ENCODE measurements around the gene KLHL2.
A peak's percentile ranks its signal among the peaks of the same experiment; 100 is the strongest.
"Not testable (repeated sequence)": the region's sequence is repeated elsewhere in the genome, so short reads cannot be mapped to it uniquely, and the experiment has no call there.

KLHL2 gene

DNA sequence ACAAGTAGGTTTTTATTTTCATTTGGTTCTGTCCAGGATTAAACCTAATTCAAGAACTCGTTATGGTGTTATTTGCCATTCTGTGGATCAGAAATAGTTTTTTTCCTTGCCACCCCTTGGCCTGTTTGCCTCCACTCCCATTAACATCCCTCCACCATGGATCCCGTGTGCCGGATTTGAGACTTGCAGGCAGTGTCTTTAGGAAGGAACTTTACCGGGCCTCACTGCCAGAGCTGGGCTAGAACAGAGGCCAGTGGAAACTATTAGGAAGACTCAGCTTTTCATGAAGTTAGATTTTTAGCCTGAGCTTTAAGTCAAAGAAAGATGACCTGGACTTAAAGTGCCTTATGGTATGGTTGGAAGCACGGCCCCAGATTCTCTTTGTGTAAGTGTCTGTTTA is 2.4 kb downstream of the KLHL2 start:
- Histone ChIP-seq H3K27ac (no peak overlapping the region), H3K9ac (no peak overlapping the region), H4K20me1 (ENCODE audit: insufficient read depth) (no peaks in the 10 kb centered on the region; the same call in 1 of the 2 replicates), H3K27me3 (ENCODE audit: insufficient read depth, low read depth) (no peaks in the 10 kb centered on the region), H3K4me2 (no peak overlapping the region), H2AFZ (ENCODE audit: low read depth) (no peak overlapping the region), H3K79me2 (ENCODE audit: insufficient read depth, low read depth) (peaks cover 28% of the 10 kb centered on the region; the same call in 1 of the 2 replicates), H3K36me3 (ENCODE audit: insufficient read depth) (no peaks in the 10 kb centered on the region), H3K4me1 (ENCODE audit: low read depth, poor library complexity, severe bottlenecking) (peaks cover 21% of the 10 kb centered on the region), H3K4me3 (IDR thresholded peaks at IDR 0.05; ENCODE audit: insufficient read depth, low read depth, low read length) (no peak overlapping the region)
- TF ChIP-seq, protein P1, sequence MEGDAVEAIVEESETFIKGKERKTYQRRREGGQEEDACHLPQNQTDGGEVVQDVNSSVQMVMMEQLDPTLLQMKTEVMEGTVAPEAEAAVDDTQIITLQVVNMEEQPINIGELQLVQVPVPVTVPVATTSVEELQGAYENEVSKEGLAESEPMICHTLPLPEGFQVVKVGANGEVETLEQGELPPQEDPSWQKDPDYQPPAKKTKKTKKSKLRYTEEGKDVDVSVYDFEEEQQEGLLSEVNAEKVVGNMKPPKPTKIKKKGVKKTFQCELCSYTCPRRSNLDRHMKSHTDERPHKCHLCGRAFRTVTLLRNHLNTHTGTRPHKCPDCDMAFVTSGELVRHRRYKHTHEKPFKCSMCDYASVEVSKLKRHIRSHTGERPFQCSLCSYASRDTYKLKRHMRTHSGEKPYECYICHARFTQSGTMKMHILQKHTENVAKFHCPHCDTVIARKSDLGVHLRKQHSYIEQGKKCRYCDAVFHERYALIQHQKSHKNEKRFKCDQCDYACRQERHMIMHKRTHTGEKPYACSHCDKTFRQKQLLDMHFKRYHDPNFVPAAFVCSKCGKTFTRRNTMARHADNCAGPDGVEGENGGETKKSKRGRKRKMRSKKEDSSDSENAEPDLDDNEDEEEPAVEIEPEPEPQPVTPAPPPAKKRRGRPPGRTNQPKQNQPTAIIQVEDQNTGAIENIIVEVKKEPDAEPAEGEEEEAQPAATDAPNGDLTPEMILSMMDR (conservative IDR thresholded peaks at IDR 0.05; ENCODE audit: low read depth, low read length): no peak

DNA sequence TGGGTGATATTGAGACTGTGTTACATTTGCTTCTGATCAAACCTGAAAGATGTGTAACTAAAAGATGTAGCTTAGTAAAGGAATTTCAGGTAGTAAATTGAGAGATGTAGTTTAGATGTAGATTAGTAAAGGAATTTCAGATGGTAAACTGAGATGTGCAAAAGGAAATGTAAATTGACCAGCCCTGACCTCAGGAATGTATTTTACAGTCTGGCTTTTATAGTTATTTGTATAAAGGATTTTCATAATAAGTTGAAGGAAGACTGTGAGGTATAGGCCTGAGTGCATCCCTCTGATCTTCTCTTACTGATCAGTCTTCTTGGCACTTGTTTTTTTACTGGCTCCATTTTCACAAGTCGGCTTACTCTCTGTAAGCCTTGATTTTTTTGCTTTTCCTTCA is 3.2 kb downstream of the KLHL2 start:
- Histone ChIP-seq H3K4me1 (ENCODE audit: low read depth, poor library complexity, severe bottlenecking) (peaks cover 28% of the 10 kb centered on the region), H4K20me1 (ENCODE audit: insufficient read depth) (no peaks in the 10 kb centered on the region; the same call in 1 of the 2 replicates), H3K27ac (no peak overlapping the region), H3K27me3 (ENCODE audit: insufficient read depth, low read depth) (no peaks in the 10 kb centered on the region), H3K9ac (no peak overlapping the region), H3K4me2 (no peak overlapping the region), H3K4me3 (IDR thresholded peaks at IDR 0.05; ENCODE audit: insufficient read depth, low read depth, low read length) (no peak overlapping the region), H3K79me2 (ENCODE audit: insufficient read depth, low read depth) (peaks cover 28% of the 10 kb centered on the region; the same call in 1 of the 2 replicates), H3K36me3 (ENCODE audit: insufficient read depth) (no peaks in the 10 kb centered on the region), H2AFZ (ENCODE audit: low read depth) (no peak overlapping the region)
- TF ChIP-seq, protein P1 (conservative IDR thresholded peaks at IDR 0.05; ENCODE audit: low read depth, low read length): no peak

DNA sequence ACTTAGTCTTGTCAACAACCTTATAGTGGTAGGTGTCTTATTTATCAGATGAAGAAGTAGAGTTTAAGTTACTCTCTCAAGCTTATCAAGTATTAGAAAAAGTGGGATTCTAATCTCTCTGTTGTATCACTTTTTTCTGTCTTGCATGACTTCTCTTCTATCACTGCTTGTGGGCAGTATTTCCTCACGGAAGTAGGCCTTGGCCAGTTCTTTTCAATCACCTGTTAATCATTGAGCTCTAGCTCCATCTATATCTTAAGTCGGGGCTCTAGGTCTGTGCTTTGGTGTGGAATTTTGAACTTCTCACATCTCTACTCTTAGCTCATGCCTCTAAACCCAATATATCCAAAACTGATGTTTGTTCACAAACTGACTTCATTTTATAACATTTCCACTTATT is 5.3 kb downstream of the KLHL2 start:
- peaks cover 28% of the 10 kb centered on the region; the same call in 1 of the 2 replicates for H3K79me2 ChIP-seq (ENCODE audit: insufficient read depth, low read depth)
- not testable (repeated sequence) for H3K4me3 ChIP-seq (IDR thresholded peaks at IDR 0.05; ENCODE audit: insufficient read depth, low read depth, low read length); H4K20me1 ChIP-seq (ENCODE audit: insufficient read depth); H2AFZ ChIP-seq (ENCODE audit: low read depth); H3K9ac ChIP-seq; H3K27me3 ChIP-seq (ENCODE audit: insufficient read depth, low read depth); H3K36me3 ChIP-seq (ENCODE audit: insufficient read depth); H3K4me2 ChIP-seq; H3K27ac ChIP-seq
- H3K4me1 ChIP-seq (ENCODE audit: low read depth, poor library complexity, severe bottlenecking): peaks cover 27% of the 10 kb centered on the region

DNA sequence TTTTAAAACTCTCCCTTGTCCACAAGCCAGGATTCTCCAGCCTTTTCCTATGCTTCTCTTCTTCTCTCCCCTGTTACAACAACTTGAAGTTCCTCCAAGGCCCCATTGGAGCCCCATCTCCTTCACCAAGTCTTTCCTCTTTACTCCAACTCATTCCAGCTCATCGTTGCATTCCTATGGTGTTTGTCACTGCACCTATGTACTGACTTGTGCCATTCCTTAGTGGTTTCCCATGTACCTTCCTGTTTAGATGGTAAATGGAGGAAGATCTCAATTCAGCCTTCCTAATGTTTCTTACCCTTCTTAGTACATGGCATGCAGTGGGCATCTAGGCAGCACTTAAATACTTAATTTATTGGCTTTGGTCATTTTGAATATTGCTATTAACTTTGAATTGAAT is 6.0 kb downstream of the KLHL2 start:
- H3K9ac ChIP-seq; H3K27ac ChIP-seq; H2AFZ ChIP-seq (ENCODE audit: low read depth); H3K4me3 ChIP-seq (IDR thresholded peaks at IDR 0.05; ENCODE audit: insufficient read depth, low read depth, low read length); H3K27me3 ChIP-seq (ENCODE audit: insufficient read depth, low read depth); H3K36me3 ChIP-seq (ENCODE audit: insufficient read depth); H3K4me2 ChIP-seq; H4K20me1 ChIP-seq (ENCODE audit: insufficient read depth): not testable (repeated sequence)
- peaks cover 25% of the 10 kb centered on the region for H3K4me1 ChIP-seq (ENCODE audit: low read depth, poor library complexity, severe bottlenecking)
- H3K79me2 ChIP-seq (ENCODE audit: insufficient read depth, low read depth): peaks cover 25% of the 10 kb centered on the region; the same call in 1 of the 2 replicates

DNA sequence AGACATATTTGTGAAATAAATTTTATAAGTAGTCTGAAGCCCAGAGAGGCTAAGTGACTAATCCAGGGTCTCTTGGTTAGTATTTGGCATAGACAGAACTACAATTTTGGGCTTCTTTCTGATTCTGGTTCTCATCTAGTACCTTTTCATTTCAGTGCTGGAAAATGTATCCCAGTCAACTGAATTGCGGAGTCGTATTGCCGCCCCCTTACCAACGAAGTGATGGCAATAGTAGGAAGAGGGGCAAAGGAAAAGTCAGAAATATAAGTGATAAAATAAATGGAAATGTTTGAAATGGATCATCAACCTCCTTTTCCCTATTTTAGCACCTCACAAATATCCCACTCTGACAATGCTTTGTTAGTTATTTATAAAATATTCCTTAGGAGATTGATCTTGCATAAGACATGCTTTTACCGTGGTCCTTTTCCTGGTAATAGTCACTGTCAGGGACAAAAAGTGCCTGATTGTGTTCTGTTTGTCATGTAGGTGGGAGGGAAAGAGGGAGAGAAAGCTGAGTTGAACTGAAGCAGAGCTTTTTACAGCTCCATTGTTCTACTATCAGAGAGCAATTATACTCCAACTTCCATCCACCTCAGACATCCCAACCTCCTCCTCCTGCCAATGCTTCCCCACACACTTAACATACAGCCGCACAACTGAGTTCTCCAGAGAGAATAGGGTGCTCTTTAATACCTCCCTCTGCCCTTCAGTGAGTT is 6.8 kb downstream of the KLHL2 start:
- H3K36me3 ChIP-seq (ENCODE audit: insufficient read depth); H3K4me2 ChIP-seq; H2AFZ ChIP-seq (ENCODE audit: low read depth); H3K9ac ChIP-seq; H3K27me3 ChIP-seq (ENCODE audit: insufficient read depth, low read depth); H4K20me1 ChIP-seq (ENCODE audit: insufficient read depth); H3K27ac ChIP-seq; H3K4me3 ChIP-seq (IDR thresholded peaks at IDR 0.05; ENCODE audit: insufficient read depth, low read depth, low read length): not testable (repeated sequence)
- H3K4me1 ChIP-seq (ENCODE audit: low read depth, poor library complexity, severe bottlenecking): peaks cover 18% of the 10 kb centered on the region
- H3K79me2 ChIP-seq (ENCODE audit: insufficient read depth, low read depth): peaks cover 17% of the 10 kb centered on the region; the same call in 1 of the 2 replicates

DNA sequence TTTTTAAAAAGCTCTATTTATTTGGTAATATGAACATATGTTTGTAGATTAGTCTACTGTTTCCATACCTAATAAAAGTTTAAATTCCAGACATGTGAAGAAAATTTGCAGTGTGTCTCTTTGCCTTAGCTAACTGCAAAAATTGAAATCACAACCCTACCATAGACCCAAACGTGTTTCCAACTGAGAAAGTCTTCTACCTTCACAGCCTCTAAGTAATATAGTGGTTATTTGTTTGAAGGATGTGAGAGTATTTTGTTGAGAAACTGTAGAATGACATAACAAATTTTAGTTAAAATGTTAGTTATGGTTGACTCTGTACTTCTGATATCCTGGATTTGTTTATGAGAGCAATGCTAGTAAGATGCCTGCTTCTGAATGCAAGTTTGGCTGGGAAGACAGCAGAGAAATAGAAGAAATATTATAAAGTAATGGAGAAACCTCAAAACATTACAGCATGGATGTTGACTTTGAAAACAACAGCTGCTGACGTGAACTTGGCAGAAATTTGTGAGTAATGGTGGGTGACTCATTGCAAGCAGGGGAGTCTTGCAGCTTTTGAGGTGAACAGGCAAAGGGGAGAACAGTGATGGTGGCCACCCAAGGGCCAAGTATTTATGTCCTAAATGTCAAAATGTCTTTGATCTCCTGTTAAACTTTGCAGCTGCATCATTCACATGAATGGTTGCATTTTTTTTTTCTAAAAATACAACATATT is 7.8 kb downstream of the KLHL2 start:
- not testable (repeated sequence) for H3K9ac ChIP-seq; H3K27me3 ChIP-seq (ENCODE audit: insufficient read depth, low read depth); H4K20me1 ChIP-seq (ENCODE audit: insufficient read depth); H3K79me2 ChIP-seq (ENCODE audit: insufficient read depth, low read depth); H3K36me3 ChIP-seq (ENCODE audit: insufficient read depth); H2AFZ ChIP-seq (ENCODE audit: low read depth); H3K27ac ChIP-seq; H3K4me3 ChIP-seq (IDR thresholded peaks at IDR 0.05; ENCODE audit: insufficient read depth, low read depth, low read length)
- H3K4me1 ChIP-seq (ENCODE audit: low read depth, poor library complexity, severe bottlenecking): peaks cover 16% of the 10 kb centered on the region
- 0 out of 2 replicates have a peak overlapping the region, but pooled peaks have one; percentile 2 for H3K4me2 ChIP-seq

DNA sequence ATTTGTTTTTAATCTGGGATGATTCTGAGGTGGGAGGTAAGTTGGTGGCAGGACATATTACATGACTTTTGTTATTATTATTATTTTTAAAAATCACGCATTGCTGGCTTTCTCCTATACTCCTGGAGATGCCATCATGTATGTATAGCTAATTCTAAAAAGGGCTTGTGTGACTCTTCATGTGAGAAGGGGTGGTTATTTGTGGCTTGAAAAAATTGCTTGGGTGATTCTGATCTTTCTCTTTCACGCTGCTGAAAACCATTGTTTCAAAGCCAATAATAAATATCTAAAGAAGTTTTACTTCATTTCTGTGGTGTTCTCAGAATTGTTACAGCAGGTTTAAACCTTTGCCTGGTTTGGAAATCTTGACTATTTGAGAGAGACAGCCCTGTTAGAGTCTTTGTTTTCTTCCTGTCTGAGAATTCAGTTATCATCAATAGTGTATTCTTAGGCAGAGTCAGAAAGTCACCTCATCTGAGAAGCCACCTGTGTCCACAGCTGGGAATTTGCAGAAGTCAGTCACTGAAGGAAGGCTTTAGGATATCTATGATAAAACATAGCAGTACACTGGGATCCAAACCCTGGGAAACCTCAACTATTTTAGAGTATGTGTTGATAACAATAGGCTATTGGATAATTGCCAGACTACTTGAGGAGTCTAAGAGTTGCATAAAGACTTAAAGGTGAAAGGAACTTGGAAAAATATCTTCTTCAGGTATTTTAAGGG is 8.6 kb downstream of the KLHL2 start:
- H3K9ac ChIP-seq; H3K79me2 ChIP-seq (ENCODE audit: insufficient read depth, low read depth); H3K36me3 ChIP-seq (ENCODE audit: insufficient read depth); H3K4me2 ChIP-seq; H2AFZ ChIP-seq (ENCODE audit: low read depth); H3K4me3 ChIP-seq (IDR thresholded peaks at IDR 0.05; ENCODE audit: insufficient read depth, low read depth, low read length); H3K27me3 ChIP-seq (ENCODE audit: insufficient read depth, low read depth); H3K27ac ChIP-seq; H4K20me1 ChIP-seq (ENCODE audit: insufficient read depth): not testable (repeated sequence)
- H3K4me1 ChIP-seq (ENCODE audit: low read depth, poor library complexity, severe bottlenecking): peaks cover 16% of the 10 kb centered on the region
